HG03045 (cell line): ENCODE data around the gene OR13C3.
"Not testable (repeated sequence)": the region's sequence is repeated elsewhere in the genome, so short reads cannot be mapped to it uniquely, and the experiment has no call there.

ENCODE experiments used
- ATAC-seq: cut with Tn5 transposase; IDR thresholded peaks from one replicate; pipeline ENCODE4 v1.9.1; 2021; ENCODE audit warnings: mild to moderate bottlenecking, moderate library complexity; ENCODE audit not compliant: unreplicated experiment

Gene OR13C3

GRCh38 chr9:104536756-104537155 is at the start of gene OR13C3:
Gene OR13C3 (minus strand): TSS chr9:104536856. CDS start chr9:104536723, 133 bp downstream.
- no peak for ATAC-seq

- no peak for ATAC-seq
These were observed 43.9 kb upstream of the OR13C3 start for GRCh38 chr9:104580562-104580961.

DNA sequence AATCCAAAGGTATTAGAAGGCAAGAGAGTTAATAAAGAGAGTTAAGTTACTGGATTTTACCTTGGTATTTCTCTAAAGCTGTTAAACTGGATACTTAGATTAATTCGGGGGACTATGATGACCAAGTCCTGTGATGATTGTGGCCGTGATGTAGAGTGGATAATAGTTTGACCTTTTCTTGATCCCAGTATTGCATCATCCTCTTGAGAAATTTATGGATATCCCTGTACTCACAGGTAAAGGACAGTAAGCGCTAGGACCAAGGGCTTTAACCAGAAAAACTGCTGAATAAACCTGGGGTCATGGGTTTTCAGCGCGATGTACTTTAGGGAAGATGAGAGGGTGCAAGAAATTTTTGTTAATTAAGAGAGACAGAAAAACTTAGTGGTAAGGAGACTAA is 40.6 kb upstream of the OR13C3 start:
- no peak for ATAC-seq

GRCh38 chr9:104575456-104575855 is 38.8 kb upstream of the OR13C3 start:
- no peak for ATAC-seq

DNA sequence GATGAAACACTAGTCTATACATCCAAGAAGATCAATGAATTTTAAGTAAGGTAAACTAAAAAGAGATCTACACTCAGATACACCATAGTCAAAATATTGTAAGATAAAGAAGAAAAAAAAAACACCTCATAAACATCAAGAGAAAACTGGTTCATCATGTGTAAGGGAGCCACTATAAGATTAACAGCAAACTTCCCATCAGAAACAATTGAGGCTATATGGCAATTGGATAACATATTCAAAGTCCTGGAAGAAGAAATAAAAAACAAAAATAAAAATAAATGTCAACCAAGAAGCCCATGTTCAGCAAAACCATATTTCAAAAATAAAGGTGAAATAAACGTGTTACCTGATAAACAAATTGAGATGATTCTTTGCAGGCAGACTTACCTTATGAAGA is 36.0 kb upstream of the OR13C3 start:
- ATAC-seq: no peak

DNA sequence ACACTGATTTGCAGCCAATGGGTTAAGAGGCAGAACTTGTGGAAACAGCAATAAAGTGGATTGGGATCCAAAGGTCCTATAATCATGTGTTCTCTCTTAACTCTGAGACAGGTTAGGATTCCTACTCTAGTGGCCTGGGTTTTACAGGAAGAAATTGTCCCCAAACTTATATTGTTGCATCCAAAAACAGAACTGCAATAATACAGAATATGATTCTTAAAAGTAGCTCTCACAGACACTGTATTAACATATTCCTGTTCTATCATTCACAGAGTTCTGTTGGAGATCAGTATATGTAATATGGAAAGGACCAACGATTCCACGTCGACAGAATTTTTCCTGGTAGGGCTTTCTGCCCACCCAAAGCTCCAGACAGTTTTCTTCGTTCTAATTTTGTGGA is 32.2 kb upstream of the OR13C3 start, which contains the start of gene OR13C8:
Gene OR13C8 (plus strand): TSS at position 301 of the 400 bp plus-strand sequence. CDS start 0 bp downstream, at position 301.
- no peak for ATAC-seq

GRCh38 chr9:104564358-104564757 is 27.7 kb upstream of the OR13C3 start:
- no peak for ATAC-seq

- ATAC-seq: no peak
These were observed 20.4 kb upstream of the OR13C3 start for GRCh38 chr9:104556830-104557634.

DNA sequence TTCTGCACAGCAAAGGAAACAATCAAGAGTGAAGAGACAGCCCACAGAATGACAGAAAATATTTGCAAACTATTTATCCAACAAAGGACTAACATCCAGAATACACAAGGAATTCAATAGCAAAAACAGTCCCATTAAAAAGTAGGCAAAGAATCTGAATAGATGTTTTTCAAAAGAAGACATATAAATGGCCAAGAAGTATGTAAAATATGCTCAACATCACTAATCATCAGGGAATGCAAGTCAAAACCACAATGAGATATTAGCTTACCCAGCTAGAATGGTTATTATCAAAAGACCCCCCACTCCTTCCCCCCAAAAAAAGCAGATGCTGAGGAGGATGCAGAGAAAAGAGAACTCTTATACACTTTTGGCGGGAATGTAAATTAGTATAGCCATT is 18.9 kb upstream of the OR13C3 start:
- ATAC-seq: no peak

GRCh38 chr9:104553261-104553660 is 16.6 kb upstream of the OR13C3 start:
- ATAC-seq: no peak

DNA sequence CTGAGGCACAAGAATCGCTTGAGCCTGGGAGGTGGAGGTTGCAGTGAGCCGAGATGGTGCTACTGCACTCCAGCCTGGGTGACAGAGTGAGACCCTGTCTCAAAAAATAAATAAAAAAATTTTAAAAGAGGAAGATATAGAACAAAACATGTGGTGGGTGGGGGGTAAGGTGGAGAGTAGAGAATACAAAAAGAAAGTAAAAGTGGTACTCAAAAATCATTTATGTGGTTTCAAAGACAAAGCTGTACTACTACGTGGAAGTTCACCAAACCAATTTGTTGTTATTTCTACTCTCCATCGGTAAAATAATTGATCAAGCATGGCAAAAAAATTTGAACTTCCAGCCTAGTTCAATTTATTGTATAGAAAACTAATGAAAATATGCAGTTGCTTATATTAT is 8.0 kb upstream of the OR13C3 start:
- no peak for ATAC-seq

DNA sequence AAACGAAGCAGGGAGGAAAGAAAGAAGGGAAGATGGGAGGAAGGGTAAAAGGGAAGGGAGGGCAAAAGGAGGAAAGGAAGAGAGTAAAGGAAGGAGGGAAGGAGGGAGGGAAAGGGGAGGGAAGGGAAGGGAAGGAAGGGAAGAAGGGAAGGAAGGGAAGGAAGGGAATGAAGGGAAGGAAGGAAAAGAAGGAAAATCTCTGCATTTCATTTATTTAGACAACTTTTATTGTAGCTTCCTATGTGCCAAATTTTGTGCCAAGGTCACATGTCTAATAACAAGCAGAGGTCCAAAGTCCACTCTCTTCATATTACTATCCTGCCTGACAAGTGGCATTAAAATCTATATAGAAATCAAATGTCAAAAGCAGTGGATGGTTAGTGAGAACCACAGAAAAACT is 2.6 kb upstream of the OR13C3 start:
- ATAC-seq: no peak

DNA sequence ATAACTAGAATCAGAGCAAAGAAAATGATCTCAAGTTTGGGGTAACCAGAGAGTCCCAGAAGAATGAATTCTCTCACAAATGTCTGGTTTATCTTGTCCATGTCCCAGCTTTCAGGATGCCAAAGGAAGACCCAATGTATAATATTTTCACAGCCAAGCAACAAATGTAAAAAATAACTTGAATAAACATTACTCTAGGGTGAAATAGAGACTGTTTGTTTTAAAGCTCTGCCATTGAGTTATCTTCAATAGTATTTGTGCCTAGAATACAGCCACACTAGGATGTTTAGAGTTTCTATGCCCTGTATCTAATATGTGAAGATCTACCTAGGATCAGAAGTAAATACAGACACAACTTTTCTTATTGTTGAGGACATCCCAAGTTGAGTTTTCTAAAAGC is 9.5 kb downstream of the OR13C3 start, which contains the start of gene OR13C4:
Gene OR13C4 (minus strand): TSS at position 101 of the 400 bp plus-strand sequence. CDS start 0 bp downstream, at position 101.
- ATAC-seq: no peak

GRCh38 chr9:104520241-104520640 is 16.4 kb downstream of the OR13C3 start:
- not testable (repeated sequence) for ATAC-seq

- no peak for ATAC-seq
These were observed 21.8 kb downstream of the OR13C3 start for GRCh38 chr9:104514901-104515300.

DNA sequence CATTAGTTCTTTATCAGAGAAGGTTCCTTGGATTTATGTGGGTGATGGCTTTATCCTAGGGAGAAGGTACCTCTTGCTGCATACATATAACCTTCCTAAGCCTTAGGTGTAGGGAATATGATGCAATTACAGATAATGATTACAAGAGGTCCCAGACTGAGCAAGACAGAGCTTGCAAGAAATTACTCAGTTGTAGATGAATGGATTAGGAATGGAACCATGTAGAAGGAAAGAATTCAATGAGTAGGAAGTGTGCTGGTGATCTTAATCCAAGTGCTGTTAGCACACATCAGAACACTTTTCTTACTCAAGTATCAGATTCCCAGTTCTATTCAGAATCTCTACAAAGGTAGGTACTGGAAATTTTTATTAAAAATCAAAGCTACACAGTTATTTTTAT is 30.1 kb downstream of the OR13C3 start:
- ATAC-seq: no peak

GRCh38 chr9:104503963-104504362 is 32.7 kb downstream of the OR13C3 start, which contains the start of gene OR13F1:
Gene OR13F1 (plus strand): TSS chr9:104504263. CDS start chr9:104504263, 0 bp downstream.
- ATAC-seq: no peak

GRCh38 chr9:104503440-104503839 is 33.2 kb downstream of the OR13C3 start:
- no peak for ATAC-seq

- ATAC-seq: no peak
These were observed 41.8 kb downstream of the OR13C3 start for GRCh38 chr9:104494808-104495207.
